Immature natural killer cell (primary cell): ENCODE data around the gene SSBP3. TPM values are rescaled to one million over a fixed set of nuclear protein-coding genes. Genes with fewer than 3 reads are reported as not detected.

ENCODE experiments used
- DNase-seq, 3 donors: peaks; one replicate each; pipeline ENCODE4 v3.0.0; 2022; ENCODE audit warnings: mixed read lengths in 1 of 3
- H3K27ac Mint-ChIP-seq, 6 donors: one replicate each; pipeline ENCODE4 v1.8.0; 2020; ENCODE audit warnings: mixed read lengths in 6 of 6, mild to moderate bottlenecking in 5 of 6, inconsistent platforms in 4 of 6, moderate library complexity in 3 of 6
- H3K27me3 Mint-ChIP-seq, 3 donors: one replicate each; pipeline ENCODE4 v1.8.0; 2020 to 2021; ENCODE audit warnings: low read depth in 3 of 3, mild to moderate bottlenecking in 3 of 3, mixed read lengths in 3 of 3, moderate library complexity in 3 of 3, inconsistent platforms in 1 of 3
- H3K36me3 Mint-ChIP-seq, 3 donors: one replicate each; pipeline ENCODE4 v1.8.0; 2020; ENCODE audit warnings: mixed read lengths in 3 of 3, inconsistent platforms in 2 of 3, mild to moderate bottlenecking in 2 of 3
- H3K4me1 Mint-ChIP-seq, 2 donors: one replicate each; pipeline ENCODE4 v1.8.0; 2020; ENCODE audit warnings: inconsistent platforms in 2 of 2, mild to moderate bottlenecking in 2 of 2, mixed read lengths in 2 of 2, moderate library complexity in 1 of 2
- H3K4me3 Mint-ChIP-seq, 5 donors: one replicate each; pipeline ENCODE4 v1.8.0; 2020; ENCODE audit warnings: mild to moderate bottlenecking in 5 of 5, mixed read lengths in 5 of 5, inconsistent platforms in 3 of 5, moderate library complexity in 3 of 5
- H3K9me3 Mint-ChIP-seq, 6 donors: one replicate each; pipeline ENCODE4 v1.8.0; 2020; ENCODE audit warnings: mild to moderate bottlenecking in 6 of 6, mixed read lengths in 6 of 6, inconsistent platforms in 4 of 6, moderate library complexity in 3 of 6
- polyA plus RNA-seq, 3 donors: library from polyadenylated mRNA; unstranded; fragments of 300-500 nt; fragmentation: Illumina TruSeq; gene quantifications; one replicate each; pipeline ENCODE4 v1.2.3, GENCODE V29; 2021

The SSBP3 gene
- polyA plus RNA-seq, 3 donors from 2014 or later = 19.8 to 30.1 (median 21.1) TPM

GRCh38 chr1:54302549-54302948 is 103.6 kb downstream of the SSBP3 start:
- Mint-ChIP-seq H3K4me3 (peak overlapping the region in 3 of 5 donors; percentile 1 to 67 (median 20)), H3K4me1 (peaks cover 97 to 99% of the 10 kb centered on the region in 2 donors), H3K36me3 (no peaks in the 10 kb centered on the region), H3K27ac (peak overlapping the region in 4 of 6 donors; percentile 2 to 76 (median 42)), H3K9me3 (no peaks in the 10 kb centered on the region), H3K27me3 (peaks cover 0 to 14% (median 0%) of the 10 kb centered on the region in 3 donors)
- DNase-seq = no peak

DNA sequence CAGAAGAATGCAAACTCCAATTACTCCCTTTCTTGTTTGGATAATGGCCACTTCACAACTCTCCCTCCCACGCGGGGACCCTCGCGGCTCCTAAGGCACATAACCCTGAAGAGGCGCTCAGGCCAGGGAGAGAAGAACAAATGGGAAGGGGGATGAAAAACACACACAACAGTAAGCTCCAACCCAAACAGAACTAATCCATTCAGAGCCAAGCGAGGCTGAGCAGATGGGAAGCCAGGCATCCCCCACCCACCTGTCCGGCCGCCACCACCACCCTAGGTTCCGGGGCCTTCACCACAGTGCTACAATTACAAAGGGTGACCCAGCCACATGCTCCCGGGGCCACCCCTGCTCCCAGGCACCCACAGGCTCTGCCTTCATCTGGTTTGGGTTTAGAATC is 104.7 kb downstream of the SSBP3 start:
- peaks cover 96 to 98% of the 10 kb centered on the region in 2 donors for H3K4me1 Mint-ChIP-seq
- H3K9me3 Mint-ChIP-seq = no peaks in the 10 kb centered on the region
- peak overlapping the region in 5 of 6 donors; percentile 11 to 76 (median 62) for H3K27ac Mint-ChIP-seq
- no peak for DNase-seq
- H3K27me3 Mint-ChIP-seq = peaks cover 0 to 15% (median 0%) of the 10 kb centered on the region in 3 donors
- H3K4me3 Mint-ChIP-seq = peak overlapping the region; percentile 11 to 60 (median 46)
- no peaks in the 10 kb centered on the region for H3K36me3 Mint-ChIP-seq

- H3K9me3 Mint-ChIP-seq = no peaks in the 10 kb centered on the region
These were observed 105.8 kb downstream of the SSBP3 start for GRCh38 chr1:54300401-54300800.

GRCh38 chr1:54299037-54299436 is 107.2 kb downstream of the SSBP3 start:
- no peaks in the 10 kb centered on the region for H3K9me3 Mint-ChIP-seq
- peak overlapping the region in 4 of 5 donors; percentile 52 to 62 (median 58) for H3K4me3 Mint-ChIP-seq

More at GRCh38 chr1:54300401-54300800, 105.8 kb downstream of the SSBP3 start:
- Mint-ChIP-seq H3K36me3 (no peaks in the 10 kb centered on the region), H3K27me3 (peaks cover 0 to 15% (median 0%) of the 10 kb centered on the region in 3 donors), H3K4me1 (peaks cover 96 to 99% of the 10 kb centered on the region in 2 donors), H3K4me3 (peak overlapping the region in 4 of 5 donors; percentile 11 to 60 (median 48)), H3K27ac (peak overlapping the region in 4 of 6 donors; percentile 45 to 77 (median 63))
- DNase-seq = no peak

GRCh38 chr1:54298284-54299033 is 107.7 kb downstream of the SSBP3 start:
- Mint-ChIP-seq H3K4me3 (peak overlapping the region; percentile 9 to 62 (median 56)), H3K9me3 (no peaks in the 10 kb centered on the region), H3K36me3 (no peaks in the 10 kb centered on the region), H3K27ac (peak overlapping the region; percentile 36 to 79 (median 64)), H3K4me1 (peaks cover 96 to 98% of the 10 kb centered on the region in 2 donors), H3K27me3 (peaks cover 0 to 12% (median 0%) of the 10 kb centered on the region in 3 donors)
- DNase-seq = no peak

More at GRCh38 chr1:54299037-54299436, 107.2 kb downstream of the SSBP3 start:
- no peak for DNase-seq
- Mint-ChIP-seq H3K4me1 (peaks cover 96 to 100% of the 10 kb centered on the region in 2 donors), H3K27ac (peak overlapping the region; percentile 52 to 79 (median 72)), H3K27me3 (peaks cover 0 to 14% (median 0%) of the 10 kb centered on the region in 3 donors), H3K36me3 (no peaks in the 10 kb centered on the region)

- Mint-ChIP-seq H3K4me1 (peaks cover 96 to 98% of the 10 kb centered on the region in 2 donors), H3K36me3 (no peaks in the 10 kb centered on the region), H3K9me3 (no peaks in the 10 kb centered on the region), H3K27ac (peak overlapping the region; percentile 36 to 79 (median 70)), H3K27me3 (peaks cover 0 to 12% (median 0%) of the 10 kb centered on the region in 3 donors), H3K4me3 (peak overlapping the region in 2 of 5 donors; percentile 23 to 62)
- no peak for DNase-seq
These were observed 108.5 kb downstream of the SSBP3 start for GRCh38 chr1:54297596-54298283.

DNA sequence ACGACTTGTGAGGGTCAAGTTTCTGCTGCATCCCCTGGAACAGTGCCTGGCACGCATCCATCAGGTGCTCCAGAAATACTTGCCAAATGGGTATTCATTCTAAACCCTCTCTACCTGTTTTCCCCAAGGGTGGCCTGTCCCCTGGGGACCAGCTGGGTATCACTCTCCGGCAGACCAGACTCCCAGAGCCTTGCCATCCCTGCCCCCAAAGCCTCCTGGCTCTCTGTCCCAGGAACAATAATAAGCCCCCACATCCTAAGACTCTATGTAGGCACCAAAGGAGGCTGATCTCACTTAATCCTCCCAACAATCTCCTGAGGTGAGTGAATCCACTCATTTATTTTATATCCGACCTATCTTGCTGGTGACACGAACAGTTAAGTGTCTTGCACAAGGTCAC is 109.5 kb downstream of the SSBP3 start:
- H3K4me3 Mint-ChIP-seq = peak overlapping the region in 1 of 5 donors; percentile 7

DNA sequence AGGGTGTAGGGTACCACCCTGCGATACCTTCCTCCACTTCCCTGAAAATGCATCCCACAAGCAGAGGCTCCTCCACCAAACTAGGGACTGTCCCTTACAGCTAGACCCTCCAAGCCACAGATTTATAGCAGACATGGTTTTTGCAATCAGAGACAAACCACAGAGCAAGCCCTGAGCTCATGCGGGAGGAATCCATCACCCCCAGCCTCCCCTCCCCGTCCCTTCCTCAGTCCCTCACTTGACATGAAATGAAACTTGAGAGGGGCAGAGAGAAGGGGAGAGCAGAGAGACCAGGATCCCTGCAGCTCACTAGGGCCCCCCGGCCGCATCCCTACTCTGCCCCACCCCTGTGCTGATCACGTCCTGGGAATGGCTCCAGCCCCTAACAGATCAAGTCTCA is 111.3 kb downstream of the SSBP3 start:
- Mint-ChIP-seq H3K9me3 (no peaks in the 10 kb centered on the region), H3K4me1 (peaks cover 96 to 98% of the 10 kb centered on the region in 2 donors), H3K27ac (peak overlapping the region; percentile 57 to 81 (median 68)), H3K4me3 (peak overlapping the region in 3 of 5 donors; percentile 23 to 59 (median 55)), H3K36me3 (no peaks in the 10 kb centered on the region), H3K27me3 (peaks cover 0 to 3% (median 0%) of the 10 kb centered on the region in 3 donors)
- no peak for DNase-seq

More for the DNA sequence above, 109.5 kb downstream of the SSBP3 start:
- no peaks in the 10 kb centered on the region for H3K36me3 Mint-ChIP-seq
- H3K4me1 Mint-ChIP-seq = peaks cover 96 to 98% of the 10 kb centered on the region in 2 donors
- H3K27ac Mint-ChIP-seq = peak overlapping the region in 4 of 6 donors; percentile 3 to 78 (median 60)
- no peaks in the 10 kb centered on the region for H3K9me3 Mint-ChIP-seq
- DNase-seq = no peak
- peaks cover 0 to 11% (median 0%) of the 10 kb centered on the region in 3 donors for H3K27me3 Mint-ChIP-seq

GRCh38 chr1:54292002-54292911 is 113.9 kb downstream of the SSBP3 start:
- Mint-ChIP-seq H3K4me1 (peaks cover 93 to 100% of the 10 kb centered on the region in 2 donors), H3K4me3 (peak overlapping the region in 3 of 5 donors; percentile 25 to 51 (median 29)), H3K36me3 (no peaks in the 10 kb centered on the region), H3K9me3 (no peaks in the 10 kb centered on the region), H3K27ac (peak overlapping the region; percentile 45 to 77 (median 70)), H3K27me3 (peaks cover 0 to 8% (median 2%) of the 10 kb centered on the region in 3 donors)
- no peak for DNase-seq

DNA sequence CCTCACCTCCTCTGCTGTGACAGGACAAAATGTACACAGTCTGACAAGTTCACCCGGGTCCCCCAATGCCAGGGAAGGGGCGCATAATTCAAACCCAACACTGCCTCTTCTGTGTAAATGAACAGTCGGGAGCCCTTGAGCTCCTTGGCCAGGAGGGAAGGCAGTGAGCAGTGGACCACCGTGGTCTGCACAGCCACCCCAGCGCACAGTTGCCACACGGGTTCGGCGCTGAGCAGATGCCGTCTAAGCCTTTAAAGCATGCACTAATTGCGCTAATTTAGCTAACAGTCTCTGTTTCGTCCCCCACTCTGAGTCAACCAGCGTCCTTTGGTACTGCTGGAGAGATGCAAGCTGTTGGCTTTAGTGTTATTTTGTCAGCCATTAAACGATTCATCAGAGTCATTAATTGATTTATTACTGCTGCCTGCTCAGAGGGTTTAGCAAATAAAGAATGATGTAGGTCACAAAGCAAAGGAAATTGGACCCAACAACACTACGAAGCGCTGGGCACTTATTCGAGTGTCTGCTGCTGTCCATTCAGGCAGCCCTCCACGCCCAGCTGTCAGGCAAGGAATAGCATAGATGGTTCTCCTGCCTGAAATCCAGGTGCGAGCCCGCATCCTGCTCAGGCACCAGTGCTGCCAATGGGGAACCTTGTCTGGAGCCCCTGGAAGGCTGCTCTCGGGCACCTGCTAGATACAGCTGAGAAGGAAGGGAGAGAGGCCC is 114.8 kb downstream of the SSBP3 start:
- Mint-ChIP-seq H3K4me3 (peak overlapping the region in 4 of 5 donors; percentile 60 to 70 (median 62)), H3K36me3 (no peaks in the 10 kb centered on the region), H3K4me1 (peaks cover 93 to 100% of the 10 kb centered on the region in 2 donors), H3K9me3 (no peaks in the 10 kb centered on the region), H3K27me3 (peaks cover 0 to 6% (median 2%) of the 10 kb centered on the region in 3 donors), H3K27ac (peak overlapping the region; percentile 28 to 79 (median 76))
- no peak for DNase-seq

DNA sequence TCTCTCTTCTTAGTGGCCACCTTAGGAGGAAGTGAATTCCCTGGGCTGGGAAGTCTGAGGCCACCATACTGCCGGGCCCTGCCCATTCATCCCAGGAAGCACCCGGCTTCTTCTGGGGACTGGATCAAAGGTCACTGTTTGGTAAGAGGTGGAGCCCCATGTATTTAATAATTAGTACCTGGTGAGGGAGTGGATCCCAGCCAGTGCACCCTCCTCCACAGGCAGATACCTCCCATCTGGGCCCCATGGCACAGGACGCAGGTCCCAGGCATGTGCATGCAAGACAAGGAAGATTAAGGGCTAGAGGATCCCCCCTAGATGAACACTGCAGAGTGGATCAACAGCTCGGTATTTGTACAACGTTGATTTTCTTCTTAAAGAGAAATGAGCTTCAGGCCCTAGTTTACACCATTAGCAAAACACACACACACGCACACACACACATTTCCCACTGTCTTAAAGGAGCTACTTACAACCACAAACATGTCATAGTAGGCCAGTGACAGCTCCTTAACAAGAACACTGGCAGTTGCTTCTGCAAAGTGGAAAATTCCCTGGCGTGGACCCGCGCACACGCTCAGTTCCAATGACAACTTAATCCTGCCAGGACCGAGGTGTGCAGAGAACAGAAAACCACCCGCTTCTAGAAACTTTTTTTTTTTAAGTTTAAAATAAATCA is 115.5 kb downstream of the SSBP3 start:
- Mint-ChIP-seq H3K36me3 (no peaks in the 10 kb centered on the region), H3K27ac (peak overlapping the region; percentile 52 to 90 (median 79)), H3K27me3 (peaks cover 0 to 6% (median 2%) of the 10 kb centered on the region in 3 donors), H3K4me1 (peaks cover 93 to 100% of the 10 kb centered on the region in 2 donors), H3K9me3 (no peaks in the 10 kb centered on the region), H3K4me3 (peak overlapping the region; percentile 60 to 70 (median 63))
- peak; percentile 22 to 38 (median 23) for DNase-seq

GRCh38 chr1:54289712-54290233 is 116.4 kb downstream of the SSBP3 start:
- H3K27me3 Mint-ChIP-seq = peaks cover 0 to 6% (median 2%) of the 10 kb centered on the region in 3 donors
- peak overlapping the region; percentile 70 to 90 (median 84) for H3K27ac Mint-ChIP-seq
- no peak for DNase-seq
- no peaks in the 10 kb centered on the region for H3K36me3 Mint-ChIP-seq
- H3K4me1 Mint-ChIP-seq = peaks cover 93 to 100% of the 10 kb centered on the region in 2 donors
- peak overlapping the region; percentile 31 to 79 (median 60) for H3K4me3 Mint-ChIP-seq
- H3K9me3 Mint-ChIP-seq = no peaks in the 10 kb centered on the region
